Measurements from ENCODE around the gene TMEM123. TPM values are rescaled to one million over a fixed set of nuclear protein-coding genes. Genes with fewer than 3 reads are reported as not detected.

TMEM123 gene
- total and polyA plus RNA-seq, 2 of the 8 experiments (the other 6 are each of a cell fraction or from before 2014, with no cell fraction given): 75.5 to 80.1 TPM

DNA sequence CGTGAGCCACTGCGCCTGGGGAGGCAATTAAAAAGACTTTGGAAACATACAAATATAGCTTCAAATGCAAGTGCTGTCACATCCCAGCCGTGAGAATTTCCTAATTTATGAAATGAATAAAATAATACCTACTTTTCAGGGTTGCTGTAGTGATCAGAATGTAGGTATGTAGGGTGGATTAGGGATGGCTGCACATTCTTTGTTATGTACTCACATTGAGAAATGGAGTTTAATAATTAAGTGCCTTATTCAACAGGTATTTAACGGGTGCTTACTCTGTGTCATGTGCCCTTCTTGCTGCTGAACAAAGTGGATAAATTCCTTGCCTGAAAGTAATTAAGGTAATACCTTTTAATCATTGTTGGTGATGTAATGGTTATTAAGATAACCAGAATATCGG, 41.0 kb upstream of the TMEM123 start (continued):
- TF ChIP-seq, protein P1, sequence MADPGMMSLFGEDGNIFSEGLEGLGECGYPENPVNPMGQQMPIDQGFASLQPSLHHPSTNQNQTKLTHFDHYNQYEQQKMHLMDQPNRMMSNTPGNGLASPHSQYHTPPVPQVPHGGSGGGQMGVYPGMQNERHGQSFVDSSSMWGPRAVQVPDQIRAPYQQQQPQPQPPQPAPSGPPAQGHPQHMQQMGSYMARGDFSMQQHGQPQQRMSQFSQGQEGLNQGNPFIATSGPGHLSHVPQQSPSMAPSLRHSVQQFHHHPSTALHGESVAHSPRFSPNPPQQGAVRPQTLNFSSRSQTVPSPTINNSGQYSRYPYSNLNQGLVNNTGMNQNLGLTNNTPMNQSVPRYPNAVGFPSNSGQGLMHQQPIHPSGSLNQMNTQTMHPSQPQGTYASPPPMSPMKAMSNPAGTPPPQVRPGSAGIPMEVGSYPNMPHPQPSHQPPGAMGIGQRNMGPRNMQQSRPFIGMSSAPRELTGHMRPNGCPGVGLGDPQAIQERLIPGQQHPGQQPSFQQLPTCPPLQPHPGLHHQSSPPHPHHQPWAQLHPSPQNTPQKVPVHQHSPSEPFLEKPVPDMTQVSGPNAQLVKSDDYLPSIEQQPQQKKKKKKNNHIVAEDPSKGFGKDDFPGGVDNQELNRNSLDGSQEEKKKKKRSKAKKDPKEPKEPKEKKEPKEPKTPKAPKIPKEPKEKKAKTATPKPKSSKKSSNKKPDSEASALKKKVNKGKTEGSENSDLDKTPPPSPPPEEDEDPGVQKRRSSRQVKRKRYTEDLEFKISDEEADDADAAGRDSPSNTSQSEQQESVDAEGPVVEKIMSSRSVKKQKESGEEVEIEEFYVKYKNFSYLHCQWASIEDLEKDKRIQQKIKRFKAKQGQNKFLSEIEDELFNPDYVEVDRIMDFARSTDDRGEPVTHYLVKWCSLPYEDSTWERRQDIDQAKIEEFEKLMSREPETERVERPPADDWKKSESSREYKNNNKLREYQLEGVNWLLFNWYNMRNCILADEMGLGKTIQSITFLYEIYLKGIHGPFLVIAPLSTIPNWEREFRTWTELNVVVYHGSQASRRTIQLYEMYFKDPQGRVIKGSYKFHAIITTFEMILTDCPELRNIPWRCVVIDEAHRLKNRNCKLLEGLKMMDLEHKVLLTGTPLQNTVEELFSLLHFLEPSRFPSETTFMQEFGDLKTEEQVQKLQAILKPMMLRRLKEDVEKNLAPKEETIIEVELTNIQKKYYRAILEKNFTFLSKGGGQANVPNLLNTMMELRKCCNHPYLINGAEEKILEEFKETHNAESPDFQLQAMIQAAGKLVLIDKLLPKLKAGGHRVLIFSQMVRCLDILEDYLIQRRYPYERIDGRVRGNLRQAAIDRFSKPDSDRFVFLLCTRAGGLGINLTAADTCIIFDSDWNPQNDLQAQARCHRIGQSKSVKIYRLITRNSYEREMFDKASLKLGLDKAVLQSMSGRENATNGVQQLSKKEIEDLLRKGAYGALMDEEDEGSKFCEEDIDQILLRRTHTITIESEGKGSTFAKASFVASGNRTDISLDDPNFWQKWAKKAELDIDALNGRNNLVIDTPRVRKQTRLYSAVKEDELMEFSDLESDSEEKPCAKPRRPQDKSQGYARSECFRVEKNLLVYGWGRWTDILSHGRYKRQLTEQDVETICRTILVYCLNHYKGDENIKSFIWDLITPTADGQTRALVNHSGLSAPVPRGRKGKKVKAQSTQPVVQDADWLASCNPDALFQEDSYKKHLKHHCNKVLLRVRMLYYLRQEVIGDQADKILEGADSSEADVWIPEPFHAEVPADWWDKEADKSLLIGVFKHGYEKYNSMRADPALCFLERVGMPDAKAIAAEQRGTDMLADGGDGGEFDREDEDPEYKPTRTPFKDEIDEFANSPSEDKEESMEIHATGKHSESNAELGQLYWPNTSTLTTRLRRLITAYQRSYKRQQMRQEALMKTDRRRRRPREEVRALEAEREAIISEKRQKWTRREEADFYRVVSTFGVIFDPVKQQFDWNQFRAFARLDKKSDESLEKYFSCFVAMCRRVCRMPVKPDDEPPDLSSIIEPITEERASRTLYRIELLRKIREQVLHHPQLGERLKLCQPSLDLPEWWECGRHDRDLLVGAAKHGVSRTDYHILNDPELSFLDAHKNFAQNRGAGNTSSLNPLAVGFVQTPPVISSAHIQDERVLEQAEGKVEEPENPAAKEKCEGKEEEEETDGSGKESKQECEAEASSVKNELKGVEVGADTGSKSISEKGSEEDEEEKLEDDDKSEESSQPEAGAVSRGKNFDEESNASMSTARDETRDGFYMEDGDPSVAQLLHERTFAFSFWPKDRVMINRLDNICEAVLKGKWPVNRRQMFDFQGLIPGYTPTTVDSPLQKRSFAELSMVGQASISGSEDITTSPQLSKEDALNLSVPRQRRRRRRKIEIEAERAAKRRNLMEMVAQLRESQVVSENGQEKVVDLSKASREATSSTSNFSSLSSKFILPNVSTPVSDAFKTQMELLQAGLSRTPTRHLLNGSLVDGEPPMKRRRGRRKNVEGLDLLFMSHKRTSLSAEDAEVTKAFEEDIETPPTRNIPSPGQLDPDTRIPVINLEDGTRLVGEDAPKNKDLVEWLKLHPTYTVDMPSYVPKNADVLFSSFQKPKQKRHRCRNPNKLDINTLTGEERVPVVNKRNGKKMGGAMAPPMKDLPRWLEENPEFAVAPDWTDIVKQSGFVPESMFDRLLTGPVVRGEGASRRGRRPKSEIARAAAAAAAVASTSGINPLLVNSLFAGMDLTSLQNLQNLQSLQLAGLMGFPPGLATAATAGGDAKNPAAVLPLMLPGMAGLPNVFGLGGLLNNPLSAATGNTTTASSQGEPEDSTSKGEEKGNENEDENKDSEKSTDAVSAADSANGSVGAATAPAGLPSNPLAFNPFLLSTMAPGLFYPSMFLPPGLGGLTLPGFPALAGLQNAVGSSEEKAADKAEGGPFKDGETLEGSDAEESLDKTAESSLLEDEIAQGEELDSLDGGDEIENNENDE (IDR thresholded peaks at IDR 0.05; ENCODE audit: insufficient replicate concordance, low read length): no peak
- TF ChIP-seq RBBP5 (IDR thresholded peaks at IDR 0.05; ENCODE audit: borderline replicate concordance, low read depth, low read length) (no peak), ZNF274 (IDR thresholded peaks at IDR 0.05; ENCODE audit: borderline replicate concordance, extremely low read depth, low read length) (no peak), CEBPB (IDR thresholded peaks at IDR 0.05; ENCODE audit: low read depth, low read length) (no peak), TBP (IDR thresholded peaks at IDR 0.05; ENCODE audit: low read depth, low read length) (no peak), RXRA (IDR thresholded peaks at IDR 0.05; ENCODE audit: insufficient read depth, low read depth, low read length) (no peak), KDM1A (IDR thresholded peaks at IDR 0.05; ENCODE audit: borderline replicate concordance, low read length) (no peak), CHD1 (IDR thresholded peaks at IDR 0.05; ENCODE audit: low read depth, low read length) (no peak)
- TF ChIP-seq, protein P2, sequence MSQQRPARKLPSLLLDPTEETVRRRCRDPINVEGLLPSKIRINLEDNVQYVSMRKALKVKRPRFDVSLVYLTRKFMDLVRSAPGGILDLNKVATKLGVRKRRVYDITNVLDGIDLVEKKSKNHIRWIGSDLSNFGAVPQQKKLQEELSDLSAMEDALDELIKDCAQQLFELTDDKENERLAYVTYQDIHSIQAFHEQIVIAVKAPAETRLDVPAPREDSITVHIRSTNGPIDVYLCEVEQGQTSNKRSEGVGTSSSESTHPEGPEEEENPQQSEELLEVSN (IDR thresholded peaks at IDR 0.05): no peak
- TF ChIP-seq, protein P3, sequence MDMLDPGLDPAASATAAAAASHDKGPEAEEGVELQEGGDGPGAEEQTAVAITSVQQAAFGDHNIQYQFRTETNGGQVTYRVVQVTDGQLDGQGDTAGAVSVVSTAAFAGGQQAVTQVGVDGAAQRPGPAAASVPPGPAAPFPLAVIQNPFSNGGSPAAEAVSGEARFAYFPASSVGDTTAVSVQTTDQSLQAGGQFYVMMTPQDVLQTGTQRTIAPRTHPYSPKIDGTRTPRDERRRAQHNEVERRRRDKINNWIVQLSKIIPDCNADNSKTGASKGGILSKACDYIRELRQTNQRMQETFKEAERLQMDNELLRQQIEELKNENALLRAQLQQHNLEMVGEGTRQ (IDR thresholded peaks at IDR 0.05; ENCODE audit: low read length): no peak
